Keratinocyte (primary cell): ENCODE data around the gene RBM26. TPM values are rescaled to one million over a fixed set of nuclear protein-coding genes. Genes with fewer than 3 reads are reported as not detected.

ENCODE experiments used
- DNase-seq: peaks from one replicate; pipeline ENCODE4 v3.0.0-alpha.2; 2011; ENCODE audit warnings: low read depth, missing footprints, low spot score
- FAIRE-seq: peaks from 2 replicates; lab custom pipeline; 2011; peaks lifted over from hg19 to GRCh38; lab: Jason Lieb, UNC
- H2AFZ ChIP-seq: 2 replicates; pipeline ENCODE4 v1.6.0; 2012; ENCODE audit warnings: low read length, control low read depth, inconsistent platforms; ENCODE audit not compliant: control insufficient read depth
- H3K27ac ChIP-seq: 2 replicates; pipeline ENCODE4 v1.5.1; 2011; ENCODE audit warnings: low read length; ENCODE audit not compliant: control insufficient read depth, insufficient read depth
- H3K27me3 ChIP-seq: 3 replicates; pipeline ENCODE4 v1.6.0; 2011; ENCODE audit warnings: low read length; ENCODE audit not compliant: control insufficient read depth, insufficient read depth; ENCODE audit errors: extremely low read depth
- H3K36me3 ChIP-seq, 2 experiments: 2 replicates in 1 of 2; 3 replicates in 1 of 2; pipeline ENCODE4 v1.5.1; 2011; ENCODE audit warnings: low read length in 2 of 2, mild to moderate bottlenecking in 1 of 2; ENCODE audit not compliant: control insufficient read depth in 2 of 2, insufficient read depth in 2 of 2; ENCODE audit errors: extremely low read depth in 1 of 2
- H3K4me1 ChIP-seq: 3 replicates; pipeline ENCODE4 v1.5.1; 2011; ENCODE audit warnings: low read length; ENCODE audit not compliant: control insufficient read depth, insufficient read depth; ENCODE audit errors: extremely low read depth
- H3K4me2 ChIP-seq: 3 replicates; pipeline ENCODE4 v1.6.0; 2011; ENCODE audit warnings: low read depth, low read length; ENCODE audit not compliant: control insufficient read depth, insufficient read depth; ENCODE audit errors: extremely low read depth
- H3K4me3 ChIP-seq, 3 experiments: fragments of 200-600 bp in 1 of 3; sonication (generic) in 1 of 3; 2 replicates in 2 of 3; 3 replicates in 1 of 3; pipeline ENCODE4 v1.5.1; 2011 to 2016; ENCODE audit warnings: low read length in 3 of 3, mild to moderate bottlenecking in 3 of 3, control low read depth in 2 of 3, inconsistent platforms in 1 of 3, low read depth in 1 of 3, mixed read lengths in 1 of 3, mixed run types in 1 of 3, moderate library complexity in 1 of 3; ENCODE audit not compliant: control insufficient read depth in 2 of 3, insufficient read depth in 2 of 3; ENCODE audit errors: extremely low read depth in 1 of 3
- H3K79me2 ChIP-seq: 2 replicates; pipeline ENCODE4 v1.6.0; 2012; ENCODE audit warnings: low read length; ENCODE audit not compliant: control insufficient read depth, insufficient read depth
- H3K9ac ChIP-seq: 3 replicates; pipeline ENCODE4 v1.6.0; 2011; ENCODE audit warnings: low read length; ENCODE audit not compliant: control insufficient read depth, insufficient read depth; ENCODE audit errors: extremely low read depth
- H3K9me1 ChIP-seq: 3 replicates; pipeline ENCODE4 v1.6.0; 2011; ENCODE audit warnings: low read length; ENCODE audit not compliant: control insufficient read depth, insufficient read depth; ENCODE audit errors: extremely low read depth
- H3K9me3 ChIP-seq: 2 replicates; pipeline ENCODE4 v1.5.1; 2012; ENCODE audit warnings: low read depth, low read length; ENCODE audit not compliant: control insufficient read depth
- H4K20me1 ChIP-seq: 3 replicates; pipeline ENCODE4 v1.6.0; 2011; ENCODE audit warnings: low read length; ENCODE audit not compliant: control insufficient read depth, insufficient read depth; ENCODE audit errors: extremely low read depth
- CTCF ChIP-seq, 3 experiments: IDR thresholded peaks in 1 of 3; conservative IDR thresholded peaks in 1 of 3; optimal IDR thresholded peaks in 1 of 3; 2 replicates in 2 of 3; 3 replicates in 1 of 3; pipeline versions ENCODE3 to v1.5.1; 2011; ENCODE audit warnings: low read length in 3 of 3, mild to moderate bottlenecking in 3 of 3, moderate library complexity in 2 of 3, control low read depth in 1 of 3, inconsistent platforms in 1 of 3; ENCODE audit not compliant: insufficient read depth in 2 of 3; ENCODE audit errors: extremely low read depth in 1 of 3
- EZH2 ChIP-seq: IDR thresholded peaks from one replicate; pipeline ENCODE4 v1.6.1; 2012; ENCODE audit warnings: inconsistent platforms, mild to moderate bottlenecking, low read length, moderate library complexity
- dilution Hi-C: fragments of 300-500 bp; cut with MboI; formaldehyde crosslinking; loops from one replicate; pipeline ENCODE4 v1.7.0; 2020; ENCODE audit warnings: low sequenced_read_pairs; ENCODE audit not compliant: extremely low pct_ligation_motif_present
- polyA plus RNA-seq, 5 experiments: library from polyadenylated mRNA; depleted of rRNA in 3 of 5; stranded (reverse) in 3 of 5; stranded (forward) in 1 of 5; unstranded in 1 of 5; fragments of >200 nt; gene quantifications; 1 replicate in 1 of 5; 2 replicates in 3 of 5; 3 replicates in 1 of 5; pipeline versions ENCODE4 v1.2.1 to v1.2.3, GENCODE V29; 2011 to 2012; ENCODE audit warnings: missing spikeins in 2 of 5, low read depth in 1 of 5, low replicate concordance in 1 of 5

Gene RBM26
- polyA plus RNA-seq, 1 donor (not counting 4 experiments of a cell fraction or from before 2014, with no cell fraction given): 28.4 TPM

- TF ChIP-seq EZH2 (no peak), CTCF (optimal IDR thresholded peaks at IDR 0.05 in 1 of 3, IDR thresholded peaks at IDR 0.05 in 1 of 3, conservative IDR thresholded peaks at IDR 0.05 in 1 of 3; ENCODE audit: extremely low read depth in 1 of 3, insufficient read depth in 2 of 3, low read length in 3 of 3) (no peak)
- Histone ChIP-seq H3K79me2 (no peaks in the 10 kb centered on the region), H3K4me1 (no peaks in the 10 kb centered on the region), H4K20me1 (no peaks in the 10 kb centered on the region), H3K4me2 (no peak overlapping the region), H3K36me3 (peaks cover 2 to 27% of the 10 kb centered on the region in 2 experiments), H3K9ac (no peak overlapping the region), H3K27me3 (no peaks in the 10 kb centered on the region), H3K9me1 (no peaks in the 10 kb centered on the region), H3K4me3 (no peak overlapping the region), H3K27ac (no peak overlapping the region), H3K9me3 (no peaks in the 10 kb centered on the region), H2AFZ (no peak overlapping the region)
- FAIRE-seq: no peak
- DNase-seq: no peak
- dilution Hi-C loops: no loop called here
Observed at GRCh38 chr13:79340490-79340889, 65.6 kb downstream of the RBM26 start.

GRCh38 chr13:79338343-79338742, 67.7 kb downstream of the RBM26 start:
- Histone ChIP-seq H3K4me3 (no peak overlapping the region), H3K9me3 (no peaks in the 10 kb centered on the region), H3K79me2 (no peaks in the 10 kb centered on the region), H3K9ac (no peak overlapping the region), H3K9me1 (no peaks in the 10 kb centered on the region), H3K27ac (no peak overlapping the region), H4K20me1 (no peaks in the 10 kb centered on the region), H3K36me3 (peaks cover 4 to 33% of the 10 kb centered on the region in 2 experiments), H3K27me3 (no peaks in the 10 kb centered on the region), H3K4me1 (no peaks in the 10 kb centered on the region), H2AFZ (no peak overlapping the region), H3K4me2 (no peak overlapping the region)
- FAIRE-seq (no peak), DNase-seq (no peak)
- TF ChIP-seq CTCF (optimal IDR thresholded peaks at IDR 0.05 in 1 of 3, IDR thresholded peaks at IDR 0.05 in 1 of 3, conservative IDR thresholded peaks at IDR 0.05 in 1 of 3; ENCODE audit: extremely low read depth in 1 of 3, insufficient read depth in 2 of 3, low read length in 3 of 3): no peak
- no peak for TF ChIP-seq EZH2
- dilution Hi-C loops: no loop called here
